Gastroesophageal sphincter (tissue), 4 donors: ENCODE data around the gene BSG. TPM values are rescaled to one million over a fixed set of nuclear protein-coding genes. Genes with fewer than 3 reads are reported as not detected.
"Not testable (repeated sequence)": the region's sequence is repeated elsewhere in the genome, so short reads cannot be mapped to it uniquely, and the experiment has no call there.

Experiments used
- ATAC-seq: fragments of 150-250 bp; one replicate; pipeline ENCODE4 v1.9.1; 2016; ENCODE audit warnings: mild to moderate bottlenecking, moderate library complexity
- H3K27ac ChIP-seq, 4 donors: fragments of 200-600 bp; sonication (generic) in 3 of 4; 1 replicate in 3 of 4; 2 replicates in 1 of 4; pipeline ENCODE4 v1.5.1; 2016 to 2019
- H3K27me3 ChIP-seq: fragments of 200-600 bp; sonication (generic); one replicate; pipeline ENCODE4 v1.5.1; 2019
- H3K36me3 ChIP-seq, 2 donors: fragments of 200-600 bp; sonication (generic); one replicate each; pipeline ENCODE4 v1.5.1; 2019; ENCODE audit warnings: control low read depth in 1 of 2
- H3K4me1 ChIP-seq, 3 donors: fragments of 200-600 bp; sonication (generic); 1 replicate in 2 of 3; 2 replicates in 1 of 3; pipeline ENCODE4 v1.5.1; 2016 to 2019; ENCODE audit warnings: control low read depth in 2 of 3
- H3K4me3 ChIP-seq, 2 donors: fragments of 200-600 bp; sonication (generic); one replicate each; pipeline ENCODE4 v1.5.1; 2019; ENCODE audit warnings: mild to moderate bottlenecking in 1 of 2, moderate library complexity in 1 of 2
- H3K9me3 ChIP-seq, 3 donors: fragments of 200-600 bp; sonication (generic); one replicate each; pipeline ENCODE4 v1.5.1; 2017 to 2019; ENCODE audit warnings: control low read depth in 2 of 3
- EP300 ChIP-seq: sonication (generic); formaldehyde crosslinking; IDR thresholded peaks from one replicate; pipeline ENCODE4 v1.6.1; 2017; ENCODE audit warnings: antibody characterized with exemption, mild to moderate bottlenecking
- POLR2A ChIP-seq, 2 donors: fragments of 450-650 bp; IDR thresholded peaks; one replicate each; pipeline ENCODE4 v1.6.1; 2017; ENCODE audit warnings: antibody characterized with exemption in 2 of 2, mild to moderate bottlenecking in 2 of 2, moderate library complexity in 1 of 2
- POLR2AphosphoS5 ChIP-seq: sonication (generic); formaldehyde crosslinking; IDR thresholded peaks from one replicate; pipeline ENCODE4 v1.6.1; 2017; ENCODE audit warnings: antibody characterized with exemption
- WGBS, 2 donors: methylation state at CpG; one replicate each; pipeline ENCODE4 v1.1.5; 2018; ENCODE audit warnings: low coverage in 1 of 2; 5-methylcytosine and 5-hydroxymethylcytosine counted together
- total RNA-seq, 4 donors: library from RNA; depleted of rRNA; stranded (reverse); fragments of >200 nt; gene quantifications; one replicate each; pipeline ENCODE4 v1.1.0, GENCODE V29; 2016
- TF ChIP-seq, protein P1 (sequence below), 4 experiments: fragments of 200-600 bp in 2 of 4; fragments of 450-650 bp in 2 of 4; sonication (generic) in 1 of 4; IDR thresholded peaks; one replicate each; pipeline ENCODE4 v1.5.1; 2017 to 2019; ENCODE audit warnings: antibody characterized with exemption in 4 of 4, mild to moderate bottlenecking in 2 of 4, moderate library complexity in 2 of 4

The BSG gene
- total RNA-seq, 4 donors from 2014 or later = 347 to 450 (median 384) TPM

DNA sequence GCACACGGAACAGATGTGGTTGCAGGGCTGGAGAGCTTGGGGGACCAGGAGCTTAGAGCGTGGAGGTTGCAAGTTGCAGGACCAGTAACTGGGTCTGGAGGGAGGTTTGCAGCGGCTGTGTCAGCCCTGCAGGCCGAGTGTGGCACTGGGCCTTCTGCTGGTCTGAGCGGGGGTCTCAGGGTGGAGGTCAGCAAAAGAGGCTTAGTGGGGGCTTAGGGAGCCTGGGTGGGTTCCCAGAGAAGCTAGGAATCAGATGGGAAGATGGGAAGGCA is 11.5 kb downstream of the BSG start:
- peaks cover 51% of the 10 kb centered on the region for H3K27me3 ChIP-seq
- no peak overlapping the region for H3K27ac ChIP-seq
- 75% methylated on average over 2 of the region's 5 CpGs; no CpG with 5 or more reads in 1 of the 2 donors for WGBS, 2 donors
- H3K36me3 ChIP-seq = peaks cover 0 to 49% of the 10 kb centered on the region in 2 donors
- H3K4me3 ChIP-seq = no peak overlapping the region
- peaks cover 0 to 21% (median 3%) of the 10 kb centered on the region in 3 donors for H3K4me1 ChIP-seq
- no peak for ATAC-seq
- TF ChIP-seq POLR2AphosphoS5 = no peak
- TF ChIP-seq, protein P1, sequence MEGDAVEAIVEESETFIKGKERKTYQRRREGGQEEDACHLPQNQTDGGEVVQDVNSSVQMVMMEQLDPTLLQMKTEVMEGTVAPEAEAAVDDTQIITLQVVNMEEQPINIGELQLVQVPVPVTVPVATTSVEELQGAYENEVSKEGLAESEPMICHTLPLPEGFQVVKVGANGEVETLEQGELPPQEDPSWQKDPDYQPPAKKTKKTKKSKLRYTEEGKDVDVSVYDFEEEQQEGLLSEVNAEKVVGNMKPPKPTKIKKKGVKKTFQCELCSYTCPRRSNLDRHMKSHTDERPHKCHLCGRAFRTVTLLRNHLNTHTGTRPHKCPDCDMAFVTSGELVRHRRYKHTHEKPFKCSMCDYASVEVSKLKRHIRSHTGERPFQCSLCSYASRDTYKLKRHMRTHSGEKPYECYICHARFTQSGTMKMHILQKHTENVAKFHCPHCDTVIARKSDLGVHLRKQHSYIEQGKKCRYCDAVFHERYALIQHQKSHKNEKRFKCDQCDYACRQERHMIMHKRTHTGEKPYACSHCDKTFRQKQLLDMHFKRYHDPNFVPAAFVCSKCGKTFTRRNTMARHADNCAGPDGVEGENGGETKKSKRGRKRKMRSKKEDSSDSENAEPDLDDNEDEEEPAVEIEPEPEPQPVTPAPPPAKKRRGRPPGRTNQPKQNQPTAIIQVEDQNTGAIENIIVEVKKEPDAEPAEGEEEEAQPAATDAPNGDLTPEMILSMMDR (IDR thresholded peaks at IDR 0.05) = no peak
- no peak for TF ChIP-seq EP300
- no peak for TF ChIP-seq POLR2A (IDR thresholded peaks at IDR 0.05)
- H3K9me3 ChIP-seq = no peaks in the 10 kb centered on the region

DNA sequence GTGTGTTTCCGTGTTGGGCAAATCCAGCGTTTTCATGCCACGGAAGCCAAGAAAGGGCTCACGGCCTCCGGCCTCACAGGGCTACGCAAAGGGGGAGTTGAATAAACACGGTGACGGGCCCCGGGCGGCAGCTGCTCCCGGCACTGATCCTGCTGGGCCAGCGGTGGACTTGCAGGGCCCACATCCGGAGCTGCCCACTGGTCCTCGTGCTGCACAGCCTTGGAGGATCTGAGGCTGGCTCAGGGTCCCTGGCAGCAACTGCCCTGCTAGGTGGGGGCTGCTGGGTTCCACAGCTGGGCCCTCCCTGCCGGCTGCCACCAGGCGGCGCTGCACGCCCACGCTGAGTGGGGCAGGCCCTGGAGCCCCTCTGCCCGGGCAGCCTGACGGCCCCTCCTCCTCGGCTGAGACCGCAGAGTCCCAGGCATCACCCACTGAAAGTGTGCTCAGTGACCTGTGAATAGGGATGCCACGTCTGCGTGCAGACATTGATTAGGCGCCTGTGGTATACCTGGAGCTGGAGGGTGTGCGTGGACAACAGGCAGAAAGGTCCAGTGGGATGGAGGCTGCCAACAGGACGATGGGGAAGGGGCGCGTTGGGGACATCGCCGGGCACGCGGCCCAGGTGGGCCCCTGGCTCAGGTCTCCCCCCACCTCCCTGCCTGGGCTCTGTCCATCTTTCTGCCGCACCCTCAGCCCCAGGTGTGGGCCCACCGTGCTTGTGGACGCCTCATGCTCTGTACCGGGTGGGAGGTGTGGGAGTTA is 12.0 kb downstream of the BSG start:
- TF ChIP-seq, protein P1 (IDR thresholded peaks at IDR 0.05) = peak in 3 of 4 experiments; percentile 63 to 81 (median 73)
- TF ChIP-seq POLR2AphosphoS5 = no peak
- ATAC-seq = peak; percentile 35
- Histone ChIP-seq H3K27ac (no peak overlapping the region), H3K9me3 (no peaks in the 10 kb centered on the region), H3K4me1 (peaks cover 0 to 26% (median 6%) of the 10 kb centered on the region in 3 donors), H3K27me3 (peaks cover 56% of the 10 kb centered on the region), H3K36me3 (peaks cover 0 to 44% of the 10 kb centered on the region in 2 donors), H3K4me3 (no peak overlapping the region)
- WGBS, 2 donors = 8 to 9% methylated on average over 2 to 9 of the region's 38 CpGs

DNA sequence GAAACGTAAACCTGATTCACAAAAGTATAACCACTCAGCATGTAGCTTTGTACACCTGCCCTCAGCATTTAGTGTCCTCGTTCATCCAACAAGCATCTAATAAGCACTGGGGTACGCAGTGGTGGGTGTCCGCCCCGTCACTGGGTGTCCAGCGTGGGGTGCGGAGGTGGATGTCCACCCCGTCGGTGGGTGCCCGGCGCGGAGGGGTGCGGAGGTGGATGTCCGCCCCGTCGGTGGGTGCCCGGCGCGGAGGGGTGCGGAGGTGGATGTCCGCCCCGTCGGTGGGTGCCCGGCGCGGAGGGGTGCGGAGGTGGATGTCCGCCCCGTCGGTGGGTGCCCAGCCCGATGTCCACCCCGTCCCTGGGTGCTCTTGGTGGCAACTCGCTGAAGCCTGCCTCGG is 12.8 kb downstream of the BSG start:
- peaks cover 0 to 28% (median 7%) of the 10 kb centered on the region in 3 donors for H3K4me1 ChIP-seq
- WGBS, 2 donors = 73% methylated on average over 12 of the region's 34 CpGs; no CpG with 5 or more reads in 1 of the 2 donors
- H3K4me3 ChIP-seq, H3K9me3 ChIP-seq, H3K27ac ChIP-seq, ATAC-seq: not testable (repeated sequence)
- peaks cover 0 to 37% of the 10 kb centered on the region in 2 donors for H3K36me3 ChIP-seq
- H3K27me3 ChIP-seq = peaks cover 59% of the 10 kb centered on the region

DNA sequence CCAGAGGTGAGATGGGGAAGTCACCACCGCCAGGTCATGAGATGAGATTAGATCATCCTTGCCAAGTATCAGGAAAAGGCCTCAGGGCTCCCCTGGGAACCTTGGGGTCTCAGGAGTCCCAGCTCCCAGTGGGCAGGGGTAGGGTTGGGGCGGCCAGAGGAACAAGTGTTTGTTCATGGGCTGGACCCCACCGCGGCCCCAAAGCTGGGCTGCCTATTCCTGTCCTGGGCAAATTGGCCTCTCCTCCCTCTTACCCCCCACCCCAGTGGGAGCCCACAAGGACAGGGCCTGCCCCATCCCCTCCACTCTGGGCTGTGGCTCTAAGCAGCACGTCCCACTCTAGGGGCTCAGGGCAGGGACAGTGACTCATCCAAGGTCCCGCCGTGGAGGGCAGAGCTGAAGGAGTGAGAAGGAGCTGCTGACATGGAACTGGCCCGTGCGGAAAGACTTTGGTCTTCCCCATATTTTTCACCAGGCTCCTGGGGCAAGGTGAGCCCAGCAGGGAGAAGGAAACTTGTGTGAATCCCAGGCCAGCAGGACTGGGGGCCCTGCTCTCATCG is 13.2 kb downstream of the BSG start:
- Histone ChIP-seq H3K27me3 (peaks cover 64% of the 10 kb centered on the region), H3K4me1 (peaks cover 0 to 32% (median 7%) of the 10 kb centered on the region in 3 donors), H3K9me3 (peaks cover 0 to 1% (median 0%) of the 10 kb centered on the region in 3 donors), H3K4me3 (no peak overlapping the region), H3K36me3 (peaks cover 0 to 32% of the 10 kb centered on the region in 2 donors), H3K27ac (no peak overlapping the region)
- TF ChIP-seq POLR2A (IDR thresholded peaks at IDR 0.05) (no peak), POLR2AphosphoS5 (no peak), EP300 (no peak)
- TF ChIP-seq, protein P1 (IDR thresholded peaks at IDR 0.05) = no peak
- ATAC-seq = no peak
- 74% methylated on average over 3 of the region's 10 CpGs; no CpG with 5 or more reads in 1 of the 2 donors for WGBS, 2 donors

DNA sequence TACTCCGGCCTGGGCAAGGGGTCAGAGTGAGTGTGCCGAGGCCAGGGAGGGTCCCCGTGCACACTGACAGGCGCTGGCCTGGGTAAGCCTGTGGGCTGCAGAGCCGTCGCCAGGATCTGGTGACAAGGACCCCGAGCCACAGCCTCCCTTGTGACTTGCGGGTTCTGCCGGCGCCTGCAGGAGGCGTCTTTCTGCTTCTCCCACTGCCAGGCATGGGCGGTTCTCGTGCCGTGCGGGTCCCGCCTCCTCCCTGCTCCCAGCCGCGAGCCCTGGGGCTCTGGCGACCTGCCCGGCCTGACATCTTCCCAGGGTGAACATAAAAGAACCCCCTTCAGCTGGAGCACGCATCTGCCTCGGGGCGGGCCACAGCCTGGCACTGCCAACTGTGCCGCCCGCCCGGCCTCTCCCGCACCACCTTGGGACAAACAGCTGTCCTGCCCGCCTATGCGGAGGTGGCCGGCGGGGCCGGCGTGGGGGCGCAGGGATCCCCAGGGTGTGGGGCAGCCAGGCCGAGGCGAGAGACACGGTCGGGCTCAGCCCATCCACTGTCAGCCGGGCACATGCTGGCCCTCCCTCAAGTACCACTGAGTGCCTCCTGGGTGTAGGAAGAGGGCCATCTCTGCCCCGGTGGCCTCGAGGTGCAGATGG is 15.8 kb downstream of the BSG start:
- Histone ChIP-seq H3K36me3 (peaks cover 0 to 6% of the 10 kb centered on the region in 2 donors), H3K9me3 (peaks cover 0 to 4% (median 0%) of the 10 kb centered on the region in 3 donors), H3K4me3 (no peak overlapping the region), H3K4me1 (peaks cover 0 to 43% (median 7%) of the 10 kb centered on the region in 3 donors), H3K27me3 (peaks cover 90% of the 10 kb centered on the region), H3K27ac (no peak overlapping the region)
- no peak for ATAC-seq
- TF ChIP-seq POLR2AphosphoS5 (no peak), EP300 (no peak), POLR2A (IDR thresholded peaks at IDR 0.05) (no peak)
- TF ChIP-seq, protein P1 (IDR thresholded peaks at IDR 0.05) = peak in 2 of 4 experiments; percentile 19 to 33
- WGBS, 2 donors = 13 to 15% methylated on average over 8 to 12 of the region's 41 CpGs
